H1 (cell line): ENCODE measurements around the gene BGN. TPM values are rescaled to one million over a fixed set of nuclear protein-coding genes. Genes with fewer than 3 reads are reported as not detected.

Experiments
- CTCF ChIP-seq, 3 experiments: IDR thresholded peaks; 1 replicate in 2 of 3; 2 replicates in 1 of 3; pipeline versions ENCODE4 v1.5.1 to v1.6.1; 2011; ENCODE audit warnings: low read length in 3 of 3, mild to moderate bottlenecking in 3 of 3, inconsistent platforms in 2 of 3, low read depth in 1 of 3, moderate library complexity in 1 of 3; ENCODE audit not compliant: insufficient read depth in 1 of 3; ENCODE audit errors: control extremely low read depth in 1 of 3
- HDAC6 ChIP-seq: IDR thresholded peaks from one replicate; pipeline ENCODE4 v1.7.1; 2012; ENCODE audit warnings: low read depth, mild to moderate bottlenecking, inconsistent platforms, low read length, moderate library complexity
- JUND ChIP-seq: IDR thresholded peaks from 2 replicates; pipeline ENCODE4 v1.6.1; 2011; ENCODE audit warnings: mild to moderate bottlenecking, improper control_type of control experiment, low read length
- RXRA ChIP-seq: IDR thresholded peaks from 2 replicates; pipeline ENCODE4 v1.6.1; 2011; ENCODE audit warnings: low read depth, mild to moderate bottlenecking, low read length, moderate library complexity; ENCODE audit not compliant: insufficient read depth
- SIX5 ChIP-seq: IDR thresholded peaks from 2 replicates; pipeline ENCODE4 v1.6.1; 2011; ENCODE audit warnings: mild to moderate bottlenecking, low read depth, low read length
- SP1 ChIP-seq: IDR thresholded peaks from 2 replicates; pipeline ENCODE4 v1.6.1; 2011; ENCODE audit warnings: low read depth, low read length
- polyA plus RNA-seq, 7 experiments: library from polyadenylated mRNA; depleted of rRNA in 3 of 7; stranded (reverse) in 5 of 7; unstranded in 2 of 7; fragments of >200 nt in 5 of 7; fragments of 200-250 nt in 2 of 7; gene quantifications; 1 replicate in 5 of 7; 2 replicates in 1 of 7; 4 replicates in 1 of 7; pipeline versions ENCODE4 v1.2.1 to v1.2.3, GENCODE V29; 2011 to 2013; ENCODE audit warnings: missing spikeins in 2 of 7, mixed read lengths in 2 of 7
- total RNA-seq: library from RNA; stranded (reverse); fragmentation: NEBNext Ultra II Directional; extraction: Animal tissue kit (Norgen Biotek cat#: 25700); gene quantifications from 2 replicates; pipeline ENCODE4 v1.2.1, GENCODE V29; 2021

BGN gene
- total and polyA plus RNA-seq, 2 of the 8 experiments (the other 6 are each of a cell fraction or from before 2014, with no cell fraction given), result 1.8 to 2.4 TPM

- no peak for TF ChIP-seq CTCF (IDR thresholded peaks at IDR 0.05; ENCODE audit: control extremely low read depth in 1 of 3, insufficient read depth in 1 of 3, low read depth in 1 of 3, low read length in 3 of 3)
- TF ChIP-seq HDAC6, result no peak
- no peak for TF ChIP-seq RXRA
- TF ChIP-seq SIX5, result no peak
- TF ChIP-seq JUND, result no peak
- TF ChIP-seq SP1, result no peak
Measured at GRCh38 chrX:153530411-153531129, 35.8 kb downstream of the BGN start (continued).
